ENCODE data around the gene RASA3. TPM values are rescaled to one million over a fixed set of nuclear protein-coding genes. Genes with fewer than 3 reads are reported as not detected.

RASA3 gene
- total RNA-seq, 1 donor from 2014 or later = 11.7 TPM

DNA sequence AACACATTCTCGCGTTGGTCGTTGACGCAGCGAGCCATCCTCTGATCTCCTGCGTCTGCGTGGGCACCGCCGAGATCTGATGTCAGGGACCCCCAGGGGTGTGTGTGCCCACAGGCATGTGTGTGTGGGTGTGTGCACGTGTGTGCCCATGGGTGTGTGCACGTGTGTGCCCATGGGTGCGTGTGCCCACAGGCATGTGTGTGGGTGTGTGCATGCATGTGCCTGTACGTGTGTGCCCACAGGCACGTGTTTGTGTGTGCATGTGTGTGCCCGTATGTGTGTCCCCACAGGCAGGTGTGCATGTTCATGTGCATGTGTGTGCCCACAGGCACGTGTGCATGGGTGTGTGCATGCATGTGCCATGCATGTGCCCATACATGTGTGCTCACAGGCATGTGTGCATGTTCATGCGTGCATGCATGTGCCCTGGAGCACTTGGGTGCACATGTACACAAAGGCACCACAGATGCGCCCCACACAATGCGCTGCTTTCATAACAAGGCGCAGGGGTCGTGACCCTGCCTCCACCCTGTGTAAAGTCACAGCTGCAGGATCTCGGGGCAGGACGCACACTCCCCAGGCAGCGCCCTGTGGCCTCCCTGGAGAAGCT is 77.5 kb downstream of the RASA3 start:
- DNase-seq (ENCODE audit: low spot score) = no peak

GRCh38 chr13:114054264-114054663 is 78.2 kb downstream of the RASA3 start:
- DNase-seq (ENCODE audit: low spot score) = no peak

- no peak for DNase-seq (ENCODE audit: low spot score)
Observed at GRCh38 chr13:114053026-114053425, 79.4 kb downstream of the RASA3 start.

GRCh38 chr13:114050536-114051450 is 81.6 kb downstream of the RASA3 start:
- DNase-seq (ENCODE audit: low spot score) = no peak

DNA sequence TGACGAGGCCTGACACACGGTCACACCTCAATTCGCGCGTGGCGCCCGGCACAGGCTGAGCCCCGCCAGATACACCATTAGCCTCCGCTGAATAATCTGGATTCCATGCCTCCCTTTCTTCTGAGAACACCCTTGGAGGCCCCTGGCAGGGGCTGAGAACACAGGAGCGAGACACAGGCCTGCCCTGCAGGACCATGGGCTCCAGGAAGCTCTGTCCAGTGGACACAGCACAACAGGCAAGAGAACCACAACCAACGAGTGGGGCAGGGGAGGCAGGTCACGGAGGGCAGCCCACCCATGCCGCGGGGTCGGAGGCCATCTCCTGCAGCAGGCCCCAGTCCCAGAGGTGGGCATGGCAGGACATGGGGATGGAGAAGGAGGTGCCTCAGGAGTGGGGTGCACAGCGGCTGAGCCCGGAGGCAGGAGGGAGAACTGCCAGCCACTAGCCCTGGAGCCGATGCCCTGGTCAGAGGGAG is 82.8 kb downstream of the RASA3 start:
- no peak for DNase-seq (ENCODE audit: low spot score)

- DNase-seq (ENCODE audit: low spot score) = no peak
Observed at GRCh38 chr13:114049026-114049425, 83.4 kb downstream of the RASA3 start.

DNA sequence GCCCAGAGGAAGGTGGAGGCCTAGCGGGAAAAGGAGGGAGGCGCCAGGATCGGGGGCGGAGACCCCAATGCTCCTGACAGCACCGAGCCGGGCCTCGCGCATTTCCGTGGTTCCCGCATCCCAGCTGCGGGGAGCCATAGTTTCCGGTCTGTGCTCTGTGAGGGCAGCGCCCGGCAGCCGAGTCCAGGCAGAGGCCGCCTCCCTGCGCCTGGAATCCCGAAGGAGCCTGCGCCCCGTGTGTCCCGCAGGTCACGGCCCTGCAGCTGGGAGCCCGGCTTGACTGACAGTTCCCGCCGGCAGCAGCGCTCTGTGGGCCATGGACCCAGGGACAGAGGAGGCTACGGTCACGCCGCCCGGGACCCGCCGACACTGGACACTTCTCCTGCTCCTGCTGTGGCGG is 84.0 kb downstream of the RASA3 start:
- DNase-seq (ENCODE audit: low spot score) = no peak

DNA sequence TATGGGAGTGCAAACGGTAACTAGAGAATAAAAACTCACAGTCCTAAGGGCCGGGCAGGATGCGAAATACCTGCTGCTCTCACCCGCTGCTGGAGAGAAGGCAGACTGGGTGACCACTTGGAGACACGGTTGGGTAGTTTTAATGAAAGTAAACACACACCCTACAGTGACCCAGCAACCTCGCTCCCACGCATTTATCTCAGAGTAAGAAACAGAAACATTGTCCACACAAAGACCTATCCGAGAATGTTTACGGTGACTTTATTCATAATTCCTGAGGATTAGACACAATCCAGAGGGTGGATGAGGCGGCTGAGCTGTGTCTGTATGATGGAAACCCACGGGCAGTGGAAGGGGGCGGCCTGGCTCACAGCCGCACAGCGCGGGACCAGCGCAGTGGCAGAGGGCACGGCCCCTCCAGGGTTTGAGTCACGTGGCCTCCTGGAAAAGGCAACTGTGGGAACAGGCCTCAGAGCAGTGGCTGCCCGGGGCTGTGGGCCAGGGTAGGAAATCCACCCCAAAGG is 85.0 kb downstream of the RASA3 start:
- DNase-seq (ENCODE audit: low spot score) = no peak

DNA sequence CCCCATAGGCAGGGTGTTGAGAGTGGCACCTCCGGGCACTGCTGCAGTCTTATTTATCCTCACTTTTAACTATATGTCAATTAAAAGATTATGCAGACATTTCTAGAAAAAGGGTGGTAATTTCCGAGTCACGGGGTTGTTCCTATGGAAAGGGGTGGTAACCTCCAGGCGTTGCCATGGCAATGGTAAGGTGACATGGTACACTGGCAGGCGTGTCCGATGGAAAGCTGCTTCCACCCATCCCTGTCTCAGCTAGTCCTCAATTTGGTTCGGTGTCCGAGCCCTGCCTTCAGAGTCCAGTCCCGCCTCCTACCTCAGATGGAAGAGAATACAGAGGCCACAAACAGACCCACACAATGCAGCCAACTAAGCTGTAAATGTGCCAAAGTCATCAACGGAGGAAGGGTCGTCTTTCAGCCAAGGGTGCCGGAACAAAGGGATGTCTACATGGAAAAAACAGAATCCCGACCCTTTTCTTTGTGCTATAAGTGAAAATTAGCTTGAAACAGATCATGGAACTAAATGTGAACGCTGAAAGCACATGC is 85.9 kb downstream of the RASA3 start:
- no peak for DNase-seq (ENCODE audit: low spot score)

DNA sequence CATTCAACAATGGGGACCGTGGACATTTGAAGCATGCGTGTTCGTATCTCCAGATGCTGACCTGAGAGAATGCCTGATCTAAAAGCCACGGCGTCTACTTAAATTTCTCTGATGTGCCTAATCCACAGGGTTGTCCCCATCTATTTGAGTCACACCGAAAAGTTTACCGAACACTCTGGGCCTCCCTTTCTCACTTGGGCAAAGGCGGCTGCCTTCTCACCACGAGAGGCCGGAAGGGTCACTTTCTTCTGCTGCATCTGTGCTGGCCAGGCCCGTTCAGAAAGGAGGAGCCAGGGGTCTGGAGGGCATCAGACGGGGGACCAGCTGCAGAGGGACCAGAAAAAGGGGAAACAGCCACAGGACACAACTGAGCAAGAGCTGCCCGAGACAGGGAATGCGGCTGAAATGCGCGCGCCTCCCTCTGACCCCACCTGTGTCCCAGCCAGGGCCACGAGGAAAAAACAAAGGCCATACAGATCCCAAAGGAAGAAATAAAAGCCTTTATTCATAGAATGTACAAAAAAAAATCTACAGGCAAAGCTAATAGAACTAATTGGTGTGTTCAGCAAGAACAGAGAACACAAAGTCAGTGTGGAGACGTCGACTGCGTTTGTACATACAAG is 87.2 kb downstream of the RASA3 start:
- DNase-seq (ENCODE audit: low spot score) = no peak

GRCh38 chr13:114044486-114044885 is 87.9 kb downstream of the RASA3 start:
- no peak for DNase-seq (ENCODE audit: low spot score)

DNA sequence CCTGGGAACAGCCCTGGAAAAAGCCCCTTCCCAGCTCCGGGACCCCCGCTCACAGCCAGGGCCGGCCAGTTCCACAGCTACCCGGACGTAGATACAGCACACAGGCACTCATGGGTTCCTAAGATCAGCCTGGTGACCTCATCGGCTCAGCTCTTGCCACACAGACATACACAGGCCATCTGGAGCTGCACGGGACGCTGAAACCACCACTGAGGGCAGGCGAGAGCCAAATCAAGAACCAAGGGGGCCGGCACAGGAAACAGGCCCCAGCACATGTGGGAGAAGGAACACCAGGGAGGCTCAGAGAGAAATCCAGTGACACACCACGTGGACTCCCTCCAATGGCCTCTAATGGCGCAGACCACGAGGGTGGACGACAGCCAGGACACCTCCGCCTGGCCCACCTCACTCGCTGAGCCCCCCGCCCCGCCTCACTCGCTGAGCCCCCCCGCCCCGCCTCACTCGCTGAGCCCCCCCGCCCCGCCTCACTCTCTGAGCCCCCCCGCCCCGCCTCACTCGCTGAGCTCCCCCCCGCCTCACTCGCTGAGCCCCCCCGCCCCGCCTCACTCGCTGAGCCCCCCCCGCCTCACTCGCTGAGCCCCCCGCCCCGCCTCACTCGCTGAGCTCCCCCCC is 88.9 kb downstream of the RASA3 start:
- DNase-seq (ENCODE audit: low spot score) = no peak

GRCh38 chr13:114042066-114042815 is 90.2 kb downstream of the RASA3 start:
- no peak for DNase-seq (ENCODE audit: low spot score)

DNA sequence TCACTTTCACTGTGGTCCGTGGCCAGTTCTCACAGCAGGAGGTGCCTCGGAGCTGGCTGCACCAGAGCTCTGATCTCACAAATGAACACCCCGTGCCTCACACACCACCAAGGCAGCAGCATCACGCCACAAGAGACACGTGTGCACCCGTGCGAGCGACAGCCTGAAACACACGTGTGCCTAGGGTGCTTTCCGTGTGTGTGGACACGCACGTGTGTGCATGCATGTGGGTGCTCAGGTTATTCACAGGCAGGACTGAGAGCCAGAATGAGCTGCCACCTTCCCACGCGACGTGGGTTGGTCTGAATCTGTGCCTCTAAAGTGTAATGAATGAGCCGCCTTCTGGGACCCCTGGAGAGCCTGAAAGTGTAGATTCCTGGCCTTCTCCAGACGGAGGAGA is 90.9 kb downstream of the RASA3 start:
- no peak for DNase-seq (ENCODE audit: low spot score)

- DNase-seq (ENCODE audit: low spot score) = no peak
Observed at GRCh38 chr13:114039471-114040141, 92.8 kb downstream of the RASA3 start.

DNA sequence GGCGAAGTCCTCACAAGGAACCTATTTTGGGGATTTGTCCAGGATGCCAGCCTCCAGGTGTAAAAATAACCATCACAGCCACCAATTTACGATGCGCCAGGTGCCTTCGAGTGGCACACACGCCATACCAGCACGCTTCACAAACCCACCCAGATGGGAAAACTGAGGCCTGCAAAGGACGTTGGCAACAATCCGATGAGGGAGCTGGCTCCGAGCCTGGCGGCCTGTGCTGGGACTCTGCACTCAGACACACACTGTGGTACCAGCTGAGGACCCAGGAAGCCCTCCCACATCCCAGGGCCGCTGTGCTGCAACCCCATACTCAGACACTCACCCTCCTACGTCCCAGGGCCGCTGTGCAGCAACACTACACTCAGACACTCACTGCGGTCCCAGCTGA is 93.5 kb downstream of the RASA3 start:
- DNase-seq (ENCODE audit: low spot score) = no peak

- no peak for DNase-seq (ENCODE audit: low spot score)
Observed at GRCh38 chr13:114038211-114038613, 94.2 kb downstream of the RASA3 start.

- DNase-seq (ENCODE audit: low spot score) = no peak
Observed at GRCh38 chr13:114037674-114038073, 94.7 kb downstream of the RASA3 start.

- DNase-seq (ENCODE audit: low spot score) = no peak
Observed at GRCh38 chr13:114035583-114036531, 96.6 kb downstream of the RASA3 start.

Measured in mucosa of gallbladder (tissue), 1 donor.